ENCODE measurements around the gene USP40. TPM values are rescaled to one million over a fixed set of nuclear protein-coding genes. Genes with fewer than 3 reads are reported as not detected.

Gene USP40
- total RNA-seq, 1 donor from 2014 or later, result 47.6 TPM

- TF ChIP-seq CTCF (IDR thresholded peaks at IDR 0.05), result no peak
- intact Hi-C loops (cut with DNase I), result no loop called here
- Histone ChIP-seq H3K4me3 (no peak overlapping the region), H3K27me3 (no peaks in the 10 kb centered on the region), H3K4me1 (peaks cover 8% of the 10 kb centered on the region), H3K27ac (no peak overlapping the region), H3K9me3 (no peaks in the 10 kb centered on the region), H3K36me3 (peaks cover 15% of the 10 kb centered on the region)
- no peak for ATAC-seq
- no peak for DNase-seq
These were observed 89.7 kb downstream of the USP40 start for GRCh38 chr2:233476651-233477547.

GRCh38 chr2:233476063-233476410 lies 90.5 kb downstream of the USP40 start:
- no peaks in the 10 kb centered on the region for H3K4me1 ChIP-seq
- no peak for TF ChIP-seq CTCF (IDR thresholded peaks at IDR 0.05)
- ATAC-seq (no peak), DNase-seq (no peak)
- no peak overlapping the region for H3K4me3 ChIP-seq
- H3K36me3 ChIP-seq, result peaks cover 15% of the 10 kb centered on the region
- no peaks in the 10 kb centered on the region for H3K9me3 ChIP-seq
- no peaks in the 10 kb centered on the region for H3K27me3 ChIP-seq
- H3K27ac ChIP-seq, result no peak overlapping the region
- intact Hi-C loops (cut with DNase I), result no loop called here

- Histone ChIP-seq H3K36me3 (peaks cover 15% of the 10 kb centered on the region), H3K4me3 (no peak overlapping the region), H3K27me3 (no peaks in the 10 kb centered on the region), H3K9me3 (no peaks in the 10 kb centered on the region), H3K4me1 (peaks cover 4% of the 10 kb centered on the region), H3K27ac (no peak overlapping the region)
- peak; percentile 62 for DNase-seq
- intact Hi-C loops (cut with DNase I), result no loop called here
- no peak for ATAC-seq
- TF ChIP-seq CTCF (IDR thresholded peaks at IDR 0.05), result no peak
These were observed 92.0 kb downstream of the USP40 start for GRCh38 chr2:233474308-233475160.

GRCh38 chr2:233473878-233474277 lies 92.7 kb downstream of the USP40 start:
- no peak overlapping the region for H3K4me3 ChIP-seq
- DNase-seq, result no peak
- ATAC-seq, result no peak
- H3K36me3 ChIP-seq, result peaks cover 16% of the 10 kb centered on the region
- no peak overlapping the region for H3K27ac ChIP-seq
- intact Hi-C loops (cut with DNase I), result no loop called here
- no peak for TF ChIP-seq CTCF (IDR thresholded peaks at IDR 0.05)
- H3K27me3 ChIP-seq, result no peaks in the 10 kb centered on the region
- peaks cover 7% of the 10 kb centered on the region for H3K4me1 ChIP-seq
- H3K9me3 ChIP-seq, result no peaks in the 10 kb centered on the region

- intact Hi-C loops (cut with DNase I), result no loop called here
- TF ChIP-seq CTCF (IDR thresholded peaks at IDR 0.05), result no peak
- Histone ChIP-seq H3K27me3 (no peaks in the 10 kb centered on the region), H3K4me1 (peaks cover 7% of the 10 kb centered on the region), H3K27ac (no peak overlapping the region), H3K4me3 (no peak overlapping the region), H3K36me3 (peaks cover 21% of the 10 kb centered on the region), H3K9me3 (no peaks in the 10 kb centered on the region)
- no peak for ATAC-seq
- no peak for DNase-seq
These were observed 93.2 kb downstream of the USP40 start for GRCh38 chr2:233473386-233473791.

Data from upper lobe of right lung (tissue), 1 donor.